Hepatocyte (in vitro differentiated cells): ENCODE data around the gene OSGEP.

Source experiments
- CTCF ChIP-seq: fragments of 200-600 bp; sonication (generic); IDR thresholded peaks from 2 replicates; pipeline ENCODE4 v1.5.1; 2016; ENCODE audit warnings: antibody characterized with exemption, mild to moderate bottlenecking; ENCODE audit not compliant: poor library complexity
- EZH2phosphoT487 ChIP-seq: fragments of 200-600 bp; sonication (generic); IDR thresholded peaks from one replicate; pipeline ENCODE4 v1.6.1; 2018; ENCODE audit warnings: antibody characterized with exemption, mild to moderate bottlenecking, low read depth, moderate library complexity; ENCODE audit not compliant: unreplicated experiment, severe bottlenecking

GRCh38 chr14:20458031-20458789 is 3.6 kb upstream of the OSGEP start:
- TF ChIP-seq CTCF: no peak
- no peak for TF ChIP-seq EZH2phosphoT487
